Measurements from ENCODE around the gene TMEM234. TPM values are rescaled to one million over a fixed set of nuclear protein-coding genes. Genes with fewer than 3 reads are reported as not detected.

Gene TMEM234
- total and polyA plus RNA-seq, 2 of the 8 experiments (the other 6 are each of a cell fraction or from before 2014, with no cell fraction given) = 8.7 to 8.9 TPM

DNA sequence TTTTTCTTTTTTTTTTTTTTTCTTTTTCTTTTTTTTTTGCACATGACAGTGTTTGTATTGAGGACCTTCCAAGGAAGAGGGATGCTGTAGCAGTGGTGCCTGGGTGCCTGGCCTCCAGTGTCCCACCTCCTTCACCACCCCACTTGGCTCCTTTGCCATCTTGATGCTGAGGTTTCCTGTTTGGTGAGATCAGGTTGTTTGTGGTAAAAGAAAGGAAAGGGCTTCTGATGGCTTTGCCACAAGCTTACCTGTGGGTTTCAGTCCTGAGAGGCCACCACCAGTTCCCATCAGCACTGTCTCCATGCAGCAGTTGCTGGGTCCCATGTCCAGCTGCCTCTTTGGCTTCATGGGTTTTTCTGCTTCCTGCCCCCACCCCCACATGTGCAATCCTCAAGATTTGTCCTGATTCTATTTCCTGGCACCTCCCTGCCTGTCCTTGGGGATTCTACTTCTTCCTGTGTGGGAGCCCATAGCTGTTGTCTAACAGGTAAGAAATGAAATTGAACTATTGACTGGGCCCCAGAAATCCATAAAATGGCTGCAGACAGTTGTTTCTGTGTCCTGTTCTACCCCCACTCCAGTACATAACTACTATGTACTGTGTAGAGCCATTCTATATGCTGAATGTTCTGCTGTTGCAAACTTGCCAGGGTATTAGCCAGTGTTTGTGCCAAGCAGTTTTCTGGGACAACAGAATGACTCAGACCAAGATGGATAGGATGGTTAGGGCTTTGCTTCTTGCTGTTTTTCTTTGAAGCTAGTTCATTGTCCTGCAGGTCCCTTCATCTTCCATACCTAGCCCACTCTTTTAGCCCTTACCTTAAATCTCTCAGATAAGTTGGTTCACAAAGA lies 26.0 kb downstream of the TMEM234 start:
- H2BK20ac ChIP-seq (ENCODE audit: low read length) = no peak overlapping the region
- no peaks in the 10 kb centered on the region for H3K27me3 ChIP-seq (replicated peaks in 1 of 4; ENCODE audit: control insufficient read depth in 3 of 4, extremely low read depth in 1 of 4, insufficient read depth in 3 of 4, low read length in 3 of 4)
- FAIRE-seq (no peak), DNase-seq (ENCODE audit: low read depth in 1 of 2, low spot score in 2 of 2) (no peak)
- H3K56ac ChIP-seq (replicated peaks; ENCODE audit: insufficient read length, low read depth, low read length) = no peak overlapping the region
- H3K27ac ChIP-seq (ENCODE audit: low read depth, low read length) = no peak overlapping the region
- peaks cover 10 to 12% of the 10 kb centered on the region in 2 experiments for H4K20me1 ChIP-seq (replicated peaks in 1 of 2; ENCODE audit: control insufficient read depth in 1 of 2, insufficient read depth in 2 of 2, low read length in 2 of 2)
- H3K4ac ChIP-seq (replicated peaks; ENCODE audit: insufficient read length, low read depth, low read length) = no peak overlapping the region
- no peak overlapping the region for H2BK12ac ChIP-seq (ENCODE audit: low read depth, low read length)
- no peak overlapping the region for H4K8ac ChIP-seq (ENCODE audit: extremely low read depth, insufficient read depth, low read length)
- H3K18ac ChIP-seq (ENCODE audit: extremely low read depth, low read length) = no peak overlapping the region
- no peak overlapping the region for H2BK5ac ChIP-seq (ENCODE audit: low read depth, low read length)
- H3K4me2 ChIP-seq (ENCODE audit: insufficient read depth in 1 of 2, low read depth in 2 of 2, low read length in 2 of 2) = no peak overlapping the region
- H3K4me1 ChIP-seq (replicated peaks in 1 of 4; ENCODE audit: control insufficient read depth in 3 of 4, insufficient read depth in 4 of 4, low read length in 3 of 4) = peaks cover 10 to 18% (median 12%) of the 10 kb centered on the region in 4 experiments
- H2AK5ac ChIP-seq (ENCODE audit: low read depth, low read length) = no peak overlapping the region
- H2BK120ac ChIP-seq (replicated peaks; ENCODE audit: low read depth, low read length) = no peak overlapping the region
- H3K9me3 ChIP-seq (ENCODE audit: insufficient read depth in 2 of 2, low read depth in 1 of 2, low read length in 1 of 2) = no peaks in the 10 kb centered on the region
- no peak overlapping the region for H4K5ac ChIP-seq (ENCODE audit: insufficient read length, low read depth, low read length)
- no peak overlapping the region for H3K9ac ChIP-seq (replicated peaks in 1 of 4; ENCODE audit: extremely low read depth in 1 of 4, low read depth in 3 of 4, low read length in 3 of 4)
- ChIA-PET CTCF (ENCODE audit: partially characterized antibody) (interaction anchor here (0.6 to 2.4 kb wide), 3 partner anchors 11 to 156 kb away, joined by 3 to 16 read pairs (median 3); no protein-coding TSS in a partner anchor), POLR2A (ENCODE audit: partially characterized antibody) (interaction anchor here (0.9 to 21.3 kb wide), 9 partner anchors 12 to 166 kb away, joined by 3 to 332 read pairs (median 5); partner anchors contain the start of genes DCDC2B, FAM229A, IQCC and MARCKSL1)
- TF ChIP-seq CREB1 (IDR thresholded peaks at IDR 0.05) = no peak
- TF ChIP-seq POU5F1 (IDR thresholded peaks at IDR 0.05; ENCODE audit: low read depth, low read length) = no peak
- TF ChIP-seq POLR2A (IDR thresholded peaks at IDR 0.05; ENCODE audit: control extremely low read depth in 1 of 2, low read depth in 2 of 2, low read length in 2 of 2) = 0 out of 3 replicates have a peak, but pooled peaks of 1 of the 2 experiments have one; percentile 8
- no peak for TF ChIP-seq TEAD4 (IDR thresholded peaks at IDR 0.05; ENCODE audit: low read depth, low read length)
- no peak overlapping the region for H4K91ac ChIP-seq (replicated peaks; ENCODE audit: insufficient read length, low read length)
- no peak overlapping the region for H3K23ac ChIP-seq (ENCODE audit: insufficient read length)
- no peak overlapping the region for H2BK15ac ChIP-seq (ENCODE audit: low read length)
- H3K79me1 ChIP-seq (ENCODE audit: low read depth, low read length) = 0 out of 2 replicates have a peak, but pooled peaks cover 3% of the 10 kb centered on the region
- H3K4me3 ChIP-seq (ENCODE audit: extremely low read depth in 1 of 4, insufficient read depth in 2 of 4, low read depth in 3 of 4, low read length in 4 of 4) = no peak overlapping the region
- no peak overlapping the region for H3K14ac ChIP-seq (ENCODE audit: insufficient read length)
- H3K23me2 ChIP-seq (ENCODE audit: low read depth, low read length) = peaks cover 7% of the 10 kb centered on the region; the same call in 1 of the 2 replicates
- peaks cover 41 to 65% (median 55%) of the 10 kb centered on the region in 4 experiments; a peak in 7 of 8 replicates for H3K36me3 ChIP-seq (ENCODE audit: control insufficient read depth in 2 of 4, insufficient read depth in 4 of 4, low read length in 3 of 4)
- no peaks in the 10 kb centered on the region for H3K79me2 ChIP-seq (ENCODE audit: control insufficient read depth in 1 of 2, insufficient read depth in 2 of 2, low read length in 2 of 2)
- H2AFZ ChIP-seq (ENCODE audit: low read length) = no peak overlapping the region

Data from H1 (cell line).